Mesenchymal stem cell (in vitro differentiated cells and primary cell): ENCODE data around the gene OR4D2.

ENCODE experiments used
- DNase-seq: peaks from one replicate; pipeline ENCODE4 v3.0.0-alpha.2; 2013
- H2AFZ ChIP-seq: one replicate; pipeline ENCODE4 v1.6.1; 2013; ENCODE audit warnings: low read depth, mild to moderate bottlenecking, control low read depth, inconsistent platforms, low read length, moderate library complexity
- H2AK5ac ChIP-seq: 2 replicates; pipeline ENCODE4 v1.6.1; 2013; ENCODE audit warnings: low read length, moderate library complexity, mild to moderate bottlenecking, inconsistent platforms; ENCODE audit not compliant: severe bottlenecking
- H2BK120ac ChIP-seq: one replicate; pipeline ENCODE4 v1.6.1; 2013; ENCODE audit warnings: low read depth, mild to moderate bottlenecking, inconsistent platforms, low read length, moderate library complexity
- H2BK12ac ChIP-seq, 2 experiments: one replicate each; pipeline ENCODE4 v1.6.1; 2013; ENCODE audit warnings: inconsistent platforms in 2 of 2, low read length in 2 of 2, mild to moderate bottlenecking in 2 of 2, moderate library complexity in 2 of 2, control low read depth in 1 of 2
- H2BK15ac ChIP-seq: one replicate; pipeline ENCODE4 v1.6.1; 2013; ENCODE audit warnings: mild to moderate bottlenecking, low read depth, inconsistent platforms; ENCODE audit not compliant: poor library complexity, severe bottlenecking
- H2BK5ac ChIP-seq: 2 replicates; pipeline ENCODE4 v1.6.1; 2013; ENCODE audit warnings: low read depth, mild to moderate bottlenecking, low read length, control low read depth, inconsistent platforms; ENCODE audit not compliant: poor library complexity, severe bottlenecking
- H3K14ac ChIP-seq, 2 experiments: one replicate each; pipeline ENCODE4 v1.6.1; 2013; ENCODE audit warnings: inconsistent platforms in 2 of 2, low read length in 2 of 2, control low read depth in 1 of 2, mild to moderate bottlenecking in 1 of 2, moderate library complexity in 1 of 2
- H3K18ac ChIP-seq, 2 experiments: one replicate each; pipeline ENCODE4 v1.6.1; 2013; ENCODE audit warnings: inconsistent platforms in 2 of 2, low read length in 2 of 2, control low read depth in 1 of 2, low read depth in 1 of 2, mild to moderate bottlenecking in 1 of 2
- H3K23ac ChIP-seq, 2 experiments: one replicate each; pipeline ENCODE4 v1.6.1; 2013; ENCODE audit warnings: inconsistent platforms in 2 of 2, low read length in 2 of 2, mild to moderate bottlenecking in 2 of 2, moderate library complexity in 2 of 2, control low read depth in 1 of 2
- H3K27ac ChIP-seq: 2 replicates; pipeline ENCODE4 v1.5.1; 2013; ENCODE audit warnings: mild to moderate bottlenecking, moderate library complexity, low read length, control low read depth, inconsistent platforms; ENCODE audit not compliant: poor library complexity, severe bottlenecking
- H3K27me3 ChIP-seq, 2 experiments: 2 replicates each; pipeline versions ENCODE4 v1.6.1 to v1.7.0; 2013; ENCODE audit warnings: low read length in 2 of 2, mild to moderate bottlenecking in 2 of 2, moderate library complexity in 2 of 2, control low read depth in 1 of 2, inconsistent platforms in 1 of 2; ENCODE audit not compliant: control insufficient read depth in 1 of 2, insufficient read depth in 1 of 2
- H3K36me3 ChIP-seq, 2 experiments: 2 replicates each; pipeline versions ENCODE4 v1.6.1 to v1.7.0; 2013; ENCODE audit warnings: low read length in 2 of 2, control low read depth in 1 of 2, inconsistent platforms in 1 of 2, low read depth in 1 of 2, mild to moderate bottlenecking in 1 of 2; ENCODE audit not compliant: insufficient read depth in 2 of 2, control insufficient read depth in 1 of 2
- H3K4ac ChIP-seq, 2 experiments: one replicate each; pipeline ENCODE4 v1.6.1; 2013; ENCODE audit warnings: inconsistent platforms in 2 of 2, low read length in 2 of 2, mild to moderate bottlenecking in 2 of 2, moderate library complexity in 2 of 2, control low read depth in 1 of 2, low read depth in 1 of 2
- H3K4me1 ChIP-seq: 2 replicates; pipeline ENCODE4 v1.6.1; 2013; ENCODE audit warnings: low read depth, low read length, control low read depth; ENCODE audit not compliant: control insufficient read depth, insufficient read depth
- H3K4me2 ChIP-seq: 2 replicates; pipeline ENCODE4 v1.6.1; 2013; ENCODE audit warnings: low read length, mild to moderate bottlenecking, inconsistent platforms; ENCODE audit not compliant: poor library complexity, severe bottlenecking
- H3K4me3 ChIP-seq, 2 experiments: 2 replicates each; pipeline versions ENCODE4 v1.5.1 to v1.7.0; 2013; ENCODE audit warnings: low read length in 2 of 2, mild to moderate bottlenecking in 2 of 2, control low read depth in 1 of 2, low read depth in 1 of 2; ENCODE audit not compliant: insufficient read depth in 1 of 2
- H3K79me1 ChIP-seq: replicated peaks from 2 replicates; pipeline ENCODE4 v1.6.1; 2013; ENCODE audit warnings: mild to moderate bottlenecking, control low read depth, low read length, inconsistent platforms; ENCODE audit not compliant: poor library complexity, severe bottlenecking
- H3K9ac ChIP-seq: 2 replicates; pipeline ENCODE4 v1.7.0; 2013; ENCODE audit warnings: mild to moderate bottlenecking, low read length, moderate library complexity
- H3K9me3 ChIP-seq: 2 replicates; pipeline ENCODE4 v1.7.0; 2013; ENCODE audit warnings: mild to moderate bottlenecking, low read length; ENCODE audit not compliant: control insufficient read depth
- H4K8ac ChIP-seq: one replicate; pipeline ENCODE4 v1.6.1; 2013; ENCODE audit warnings: inconsistent platforms, mild to moderate bottlenecking, low read length, moderate library complexity
- H4K91ac ChIP-seq: one replicate; pipeline ENCODE4 v1.6.1; 2013; ENCODE audit warnings: mild to moderate bottlenecking, low read length, inconsistent platforms
- WGBS: methylation state at CpG from one replicate; pipeline ENCODE4 v1.1.7; 2013; ENCODE audit warnings: mixed read lengths; 5-methylcytosine and 5-hydroxymethylcytosine counted together

OR4D2 gene

GRCh38 chr17:58156839-58157803 lies 9.7 kb upstream of the OR4D2 start:
- Histone ChIP-seq H4K91ac (no peak overlapping the region), H3K18ac (no peak overlapping the region), H3K9me3 (no peaks in the 10 kb centered on the region), H3K14ac (no peak overlapping the region), H3K4me2 (peak overlapping the region; percentile 31), H3K27me3 (peaks cover 52 to 82% of the 10 kb centered on the region in 2 experiments), H3K36me3 (no peaks in the 10 kb centered on the region), H2BK5ac (no peak overlapping the region), H3K27ac (no peak overlapping the region), H3K79me1 (no peaks in the 10 kb centered on the region), H3K4me1 (peaks cover 7% of the 10 kb centered on the region), H3K4ac (no peak overlapping the region), H2BK15ac (no peak overlapping the region), H3K9ac (no peak overlapping the region), H3K4me3 (peak overlapping the region in 1 of 2 experiments; percentile 50), H3K23ac (no peak overlapping the region), H2AFZ (no peak overlapping the region), H4K8ac (no peak overlapping the region), H2BK120ac (no peak overlapping the region), H2BK12ac (no peak overlapping the region), H2AK5ac (no peak overlapping the region)
- DNase-seq, result peak; percentile 3
- 1% methylated on average over 65 of the region's 65 CpGs for WGBS

- no CpG with 5 or more reads among the region's 2 CpGs for WGBS
- no peak overlapping the region for H3K4me3 ChIP-seq
Observed at GRCh38 chr17:58158181-58158580, 8.6 kb upstream of the OR4D2 start.

GRCh38 chr17:58161566-58161965 lies 5.2 kb upstream of the OR4D2 start:
- Histone ChIP-seq H3K36me3 (no peaks in the 10 kb centered on the region), H3K9ac (no peak overlapping the region), H2AK5ac (no peak overlapping the region), H3K27ac (no peak overlapping the region), H3K4me1 (peaks cover 7% of the 10 kb centered on the region), H2AFZ (no peak overlapping the region), H3K4me2 (no peak overlapping the region), H3K9me3 (no peaks in the 10 kb centered on the region), H2BK5ac (no peak overlapping the region), H3K4ac (no peak overlapping the region), H3K14ac (no peak overlapping the region), H3K23ac (no peak overlapping the region), H3K79me1 (no peaks in the 10 kb centered on the region), H3K27me3 (peaks cover 34 to 70% of the 10 kb centered on the region in 2 experiments), H4K91ac (no peak overlapping the region), H2BK12ac (no peak overlapping the region), H2BK120ac (no peak overlapping the region), H4K8ac (no peak overlapping the region), H2BK15ac (no peak overlapping the region), H3K4me3 (no peak overlapping the region), H3K18ac (no peak overlapping the region)
- 69% methylated on average over 2 of the region's 3 CpGs for WGBS
- no peak for DNase-seq

More at GRCh38 chr17:58158181-58158580, 8.6 kb upstream of the OR4D2 start:
- no peak overlapping the region for H2BK120ac ChIP-seq
- H3K14ac ChIP-seq, result no peak overlapping the region
- no peaks in the 10 kb centered on the region for H3K36me3 ChIP-seq
- H2AFZ ChIP-seq, result no peak overlapping the region
- no peaks in the 10 kb centered on the region for H3K9me3 ChIP-seq
- H3K23ac ChIP-seq, result no peak overlapping the region
- H2BK5ac ChIP-seq, result no peak overlapping the region
- peaks cover 7% of the 10 kb centered on the region for H3K4me1 ChIP-seq
- peaks cover 46 to 84% of the 10 kb centered on the region in 2 experiments for H3K27me3 ChIP-seq
- no peak overlapping the region for H2AK5ac ChIP-seq
- no peak overlapping the region for H4K91ac ChIP-seq
- no peak overlapping the region for H3K9ac ChIP-seq
- H3K27ac ChIP-seq, result no peak overlapping the region
- H4K8ac ChIP-seq, result no peak overlapping the region
- no peak overlapping the region for H3K18ac ChIP-seq
- H3K79me1 ChIP-seq, result no peaks in the 10 kb centered on the region
- no peak for DNase-seq
- H3K4ac ChIP-seq, result no peak overlapping the region
- H3K4me2 ChIP-seq, result no peak overlapping the region
- H2BK12ac ChIP-seq, result no peak overlapping the region
- no peak overlapping the region for H2BK15ac ChIP-seq

GRCh38 chr17:58165981-58166380 lies 801 bp upstream of the OR4D2 start:
- H3K27me3 ChIP-seq, result peaks cover 34 to 57% of the 10 kb centered on the region in 2 experiments
- no peaks in the 10 kb centered on the region for H3K36me3 ChIP-seq
- H2BK120ac ChIP-seq, result no peak overlapping the region
- no peaks in the 10 kb centered on the region for H3K9me3 ChIP-seq
- H3K4ac ChIP-seq, result no peak overlapping the region
- H2BK12ac ChIP-seq, result no peak overlapping the region
- no peak overlapping the region for H3K9ac ChIP-seq
- no peak overlapping the region for H2AK5ac ChIP-seq
- no peak overlapping the region for H2AFZ ChIP-seq
- H3K79me1 ChIP-seq, result no peaks in the 10 kb centered on the region
- H3K18ac ChIP-seq, result no peak overlapping the region
- no peak overlapping the region for H2BK5ac ChIP-seq
- H3K4me2 ChIP-seq, result no peak overlapping the region
- no peak overlapping the region for H3K14ac ChIP-seq
- H2BK15ac ChIP-seq, result no peak overlapping the region
- H3K23ac ChIP-seq, result no peak overlapping the region
- no peak overlapping the region for H3K4me3 ChIP-seq
- no peaks in the 10 kb centered on the region for H3K4me1 ChIP-seq
- no peak overlapping the region for H4K91ac ChIP-seq
- H4K8ac ChIP-seq, result no peak overlapping the region
- no peak overlapping the region for H3K27ac ChIP-seq
- 21% methylated on average over 2 of the region's 2 CpGs for WGBS
- no peak for DNase-seq
